Measurements from ENCODE around the gene PCCA. TPM values are rescaled to one million over a fixed set of nuclear protein-coding genes. Genes with fewer than 3 reads are reported as not detected.

PCCA gene
- total and polyA plus RNA-seq, 7 donors = 18.0 to 45.6 (median 42.8) TPM

DNA sequence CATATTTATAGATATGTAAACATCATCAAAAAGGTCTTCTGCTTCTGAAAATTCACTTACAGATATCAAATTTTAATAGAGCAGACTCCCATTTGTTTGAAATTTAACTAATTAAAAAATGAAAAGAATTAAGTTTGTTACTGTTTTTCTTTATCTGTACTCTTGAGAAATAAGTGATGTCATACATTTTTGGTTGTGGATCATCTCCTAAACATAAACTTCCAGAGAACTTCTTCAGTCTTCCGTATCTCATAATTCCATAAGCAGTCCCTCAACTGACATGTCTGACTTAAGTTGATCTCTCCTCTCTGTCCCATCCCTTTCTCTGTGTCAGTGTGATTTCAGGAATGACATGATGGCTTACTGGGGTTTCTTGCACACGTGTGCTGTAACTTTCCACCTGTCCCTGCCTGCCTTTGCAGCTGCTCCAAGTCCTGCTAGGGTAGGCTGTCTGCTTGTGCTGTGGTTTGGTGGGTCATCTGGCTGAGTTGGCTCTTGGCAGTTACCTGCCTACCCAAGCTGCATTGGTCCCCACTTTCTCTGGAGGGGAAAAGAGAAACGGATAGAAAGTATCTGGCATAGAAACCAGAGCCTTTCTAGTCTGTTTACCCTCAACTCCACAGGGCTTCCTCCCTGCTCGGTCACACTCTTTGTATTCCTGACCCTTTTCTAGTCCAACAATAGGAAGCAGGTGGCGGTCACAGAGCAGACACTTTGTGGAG, 372.6 kb downstream of the PCCA start:
- Histone ChIP-seq H3K4me3 (no peak overlapping the region), H3K36me3 (no peaks in the 10 kb centered on the region), H3K4me1 (no peaks in the 10 kb centered on the region), H3K27ac (no peak overlapping the region), H3K9me3 (peaks cover 0 to 7% (median 0%) of the 10 kb centered on the region in 4 donors), H3K27me3 (no peaks in the 10 kb centered on the region)
- intact Hi-C loops (cut with DNase I) = no loop called here
- DNase-seq = no peak
- 87 to 91% methylated on average over 5 of the region's 5 CpGs for WGBS, 2 donors
- no peak for TF ChIP-seq POLR2AphosphoS5 (IDR thresholded peaks at IDR 0.05)
- TF ChIP-seq POLR2A (IDR thresholded peaks at IDR 0.05) = no peak
- TF ChIP-seq, protein P1, sequence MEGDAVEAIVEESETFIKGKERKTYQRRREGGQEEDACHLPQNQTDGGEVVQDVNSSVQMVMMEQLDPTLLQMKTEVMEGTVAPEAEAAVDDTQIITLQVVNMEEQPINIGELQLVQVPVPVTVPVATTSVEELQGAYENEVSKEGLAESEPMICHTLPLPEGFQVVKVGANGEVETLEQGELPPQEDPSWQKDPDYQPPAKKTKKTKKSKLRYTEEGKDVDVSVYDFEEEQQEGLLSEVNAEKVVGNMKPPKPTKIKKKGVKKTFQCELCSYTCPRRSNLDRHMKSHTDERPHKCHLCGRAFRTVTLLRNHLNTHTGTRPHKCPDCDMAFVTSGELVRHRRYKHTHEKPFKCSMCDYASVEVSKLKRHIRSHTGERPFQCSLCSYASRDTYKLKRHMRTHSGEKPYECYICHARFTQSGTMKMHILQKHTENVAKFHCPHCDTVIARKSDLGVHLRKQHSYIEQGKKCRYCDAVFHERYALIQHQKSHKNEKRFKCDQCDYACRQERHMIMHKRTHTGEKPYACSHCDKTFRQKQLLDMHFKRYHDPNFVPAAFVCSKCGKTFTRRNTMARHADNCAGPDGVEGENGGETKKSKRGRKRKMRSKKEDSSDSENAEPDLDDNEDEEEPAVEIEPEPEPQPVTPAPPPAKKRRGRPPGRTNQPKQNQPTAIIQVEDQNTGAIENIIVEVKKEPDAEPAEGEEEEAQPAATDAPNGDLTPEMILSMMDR (IDR thresholded peaks at IDR 0.05) = no peak
- TF ChIP-seq EP300 (IDR thresholded peaks at IDR 0.05) = no peak

DNA sequence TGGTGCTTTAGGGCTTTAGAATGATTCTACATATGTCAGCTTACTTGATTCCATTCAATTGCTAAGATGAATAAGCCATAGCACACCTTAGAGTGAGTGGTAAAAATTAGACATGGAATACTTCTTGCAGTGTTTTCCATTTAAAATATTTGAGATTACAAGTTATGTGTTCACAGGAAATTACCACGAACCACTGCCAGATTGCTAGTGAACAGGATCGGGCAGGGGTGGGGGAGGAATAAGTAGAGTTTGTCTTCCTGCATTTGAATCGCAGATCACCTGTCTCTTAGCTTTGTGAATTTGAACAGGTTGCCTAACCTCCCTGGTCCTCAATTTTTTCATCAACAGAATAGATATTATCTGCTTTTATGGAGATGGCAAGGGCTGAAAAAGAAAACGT, 375.1 kb downstream of the PCCA start:
- no peak for TF ChIP-seq EP300 (IDR thresholded peaks at IDR 0.05)
- TF ChIP-seq, protein P1 (IDR thresholded peaks at IDR 0.05) = no peak
- TF ChIP-seq POLR2AphosphoS5 (IDR thresholded peaks at IDR 0.05) = no peak
- TF ChIP-seq POLR2A (IDR thresholded peaks at IDR 0.05) = no peak
- intact Hi-C loops (cut with DNase I) = no loop called here
- Histone ChIP-seq H3K4me3 (no peak overlapping the region), H3K27me3 (no peaks in the 10 kb centered on the region), H3K36me3 (no peaks in the 10 kb centered on the region), H3K9me3 (peaks cover 0 to 7% (median 0%) of the 10 kb centered on the region in 4 donors), H3K4me1 (no peaks in the 10 kb centered on the region), H3K27ac (no peak overlapping the region)
- 73 to 83% methylated on average over 4 of the region's 4 CpGs for WGBS, 2 donors
- no peak for DNase-seq

DNA sequence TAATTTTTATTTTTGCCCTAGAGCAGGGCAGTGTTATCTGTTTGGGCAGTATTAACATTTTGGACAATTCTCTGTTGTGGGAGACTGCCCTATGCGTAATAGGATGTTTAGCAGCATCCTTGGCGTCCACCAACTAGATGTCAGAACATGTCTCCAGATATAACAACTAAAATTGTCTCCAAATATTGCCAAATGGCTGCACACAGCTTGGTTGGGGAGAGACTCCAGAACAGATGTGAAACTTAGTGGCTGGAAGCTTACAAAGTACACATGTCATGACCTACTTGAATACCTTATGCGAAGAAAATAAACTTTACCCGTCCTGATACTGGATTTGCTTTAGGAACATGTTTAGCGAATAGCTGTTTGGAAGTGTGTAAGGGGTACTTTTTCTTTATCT, 376.7 kb downstream of the PCCA start:
- Histone ChIP-seq H3K36me3 (no peaks in the 10 kb centered on the region), H3K9me3 (no peaks in the 10 kb centered on the region), H3K27ac (no peak overlapping the region), H3K27me3 (no peaks in the 10 kb centered on the region), H3K4me1 (no peaks in the 10 kb centered on the region), H3K4me3 (no peak overlapping the region)
- 92 to 94% methylated on average over 5 of the region's 5 CpGs for WGBS, 2 donors
- no peak for TF ChIP-seq POLR2AphosphoS5 (IDR thresholded peaks at IDR 0.05)
- TF ChIP-seq, protein P1 (IDR thresholded peaks at IDR 0.05) = no peak
- TF ChIP-seq POLR2A (IDR thresholded peaks at IDR 0.05) = no peak
- TF ChIP-seq EP300 (IDR thresholded peaks at IDR 0.05) = no peak
- no peak for DNase-seq
- intact Hi-C loops (cut with DNase I) = no loop called here

DNA sequence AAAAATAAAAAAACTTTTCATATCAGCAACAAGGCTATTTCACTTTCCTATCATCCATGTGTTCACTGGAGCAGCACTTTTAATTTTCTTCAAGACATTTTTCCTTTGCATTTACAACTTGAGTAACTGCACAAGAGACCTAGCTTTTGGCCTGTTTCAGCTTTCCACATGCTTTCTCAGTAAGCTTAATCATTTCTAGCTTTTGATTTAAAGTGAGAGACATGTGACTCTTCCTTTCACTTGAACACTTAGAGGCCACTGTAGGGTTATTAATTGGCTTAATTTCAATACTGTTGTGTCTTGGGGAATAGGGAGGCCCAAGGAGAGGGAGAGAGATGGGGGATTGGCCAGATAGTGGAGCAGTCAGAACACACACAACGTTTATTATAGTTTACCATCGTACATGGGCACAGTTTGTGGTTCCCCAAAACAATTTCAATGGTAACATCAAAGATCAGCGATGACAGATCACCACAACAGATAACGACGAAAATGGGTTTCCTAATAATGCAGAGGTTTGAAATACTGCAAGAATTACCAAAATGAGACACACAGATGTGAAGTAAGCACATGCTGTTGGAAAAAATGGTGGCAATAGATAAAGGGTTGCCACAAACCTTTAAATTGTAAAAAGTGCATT, 382.1 kb downstream of the PCCA start:
- H3K27me3 ChIP-seq = no peaks in the 10 kb centered on the region
- no peak for DNase-seq
- intact Hi-C loops (cut with DNase I) = no loop called here
- H3K9me3 ChIP-seq = no peaks in the 10 kb centered on the region
- no peaks in the 10 kb centered on the region for H3K4me1 ChIP-seq
- no peak overlapping the region for H3K27ac ChIP-seq
- no peak for TF ChIP-seq EP300 (IDR thresholded peaks at IDR 0.05)
- TF ChIP-seq POLR2A (IDR thresholded peaks at IDR 0.05) = no peak
- no peak for TF ChIP-seq POLR2AphosphoS5 (IDR thresholded peaks at IDR 0.05)
- TF ChIP-seq, protein P1 (IDR thresholded peaks at IDR 0.05) = no peak
- no peaks in the 10 kb centered on the region for H3K36me3 ChIP-seq
- no peak overlapping the region for H3K4me3 ChIP-seq
- 71 to 91% methylated on average over 5 of the region's 5 CpGs for WGBS, 2 donors
